NCI-H187 (cell line): ENCODE measurements around the gene ATCAY.
"Not testable (repeated sequence)": the region's sequence is repeated elsewhere in the genome, so short reads cannot be mapped to it uniquely, and the experiment has no call there.

Experiments
- DNase-seq, 2 experiments: peaks; one replicate each; lab custom pipeline; 2025; lab: John Stamatoyannopoulos, UW

Gene ATCAY

GRCh38 chr19:3902317-3902973 is 22.0 kb downstream of the ATCAY start:
- DNase-seq = no peak

GRCh38 chr19:3904233-3904632 is 23.7 kb downstream of the ATCAY start:
- DNase-seq = no peak

- DNase-seq = no peak
Measured at GRCh38 chr19:3907626-3908265, 27.3 kb downstream of the ATCAY start.

GRCh38 chr19:3908266-3909054 is 28.0 kb downstream of the ATCAY start:
- DNase-seq = no peak

- no peak for DNase-seq
Measured at GRCh38 chr19:3910105-3910504, 29.6 kb downstream of the ATCAY start.

- DNase-seq = no peak
Measured at GRCh38 chr19:3914199-3914598, 33.7 kb downstream of the ATCAY start.

- DNase-seq = no peak
Measured at GRCh38 chr19:3916033-3916432, 35.5 kb downstream of the ATCAY start.

- no peak for DNase-seq
Measured at GRCh38 chr19:3919793-3920192, 39.3 kb downstream of the ATCAY start.

GRCh38 chr19:3923096-3923758 is 42.7 kb downstream of the ATCAY start:
- no peak for DNase-seq

GRCh38 chr19:3923912-3924311 is 43.4 kb downstream of the ATCAY start:
- DNase-seq = no peak

- DNase-seq = no peak
Measured at GRCh38 chr19:3931041-3931440, 50.6 kb downstream of the ATCAY start.

- DNase-seq = no peak
Measured at GRCh38 chr19:3932931-3933810, 52.7 kb downstream of the ATCAY start, which contains the start of gene NMRK2. Gene NMRK2 (plus strand): TSS chr19:3933069. CDS start chr19:3933672, 603 bp downstream.

GRCh38 chr19:3936506-3937442 is 56.3 kb downstream of the ATCAY start:
- no peak for DNase-seq

GRCh38 chr19:3938300-3938950 is 57.9 kb downstream of the ATCAY start:
- not testable (repeated sequence) for DNase-seq

GRCh38 chr19:3942790-3943409 is 62.4 kb downstream of the ATCAY start:
- DNase-seq = no peak

GRCh38 chr19:3944018-3944721 is 63.7 kb downstream of the ATCAY start:
- DNase-seq = no peak

GRCh38 chr19:3945838-3946237 is 65.4 kb downstream of the ATCAY start:
- no peak for DNase-seq

- not testable (repeated sequence) for DNase-seq
Measured at GRCh38 chr19:3947316-3947933, 66.9 kb downstream of the ATCAY start.
